IPS DF 6.9 (cell line): ENCODE data around the gene AZIN2.
"Not testable (repeated sequence)": the region's sequence is repeated elsewhere in the genome, so short reads cannot be mapped to it uniquely, and the experiment has no call there.

ENCODE experiments used
- DNase-seq: peaks from one replicate; pipeline ENCODE4 v3.0.0-alpha.2; 2013; ENCODE audit warnings: low read depth, low spot score
- H3K27ac ChIP-seq: one replicate; pipeline ENCODE4 v1.5.1; 2013; ENCODE audit warnings: low read length, control low read depth
- H3K27me3 ChIP-seq: 2 replicates; pipeline ENCODE4 v1.6.1; 2013; ENCODE audit warnings: mild to moderate bottlenecking, low read length; ENCODE audit not compliant: control insufficient read depth, insufficient read depth
- H3K36me3 ChIP-seq: 2 replicates; pipeline ENCODE4 v1.6.1; 2013; ENCODE audit warnings: low read length; ENCODE audit not compliant: control insufficient read depth, insufficient read depth
- H3K4me1 ChIP-seq: 2 replicates; pipeline ENCODE4 v1.6.1; 2013; ENCODE audit warnings: low read length; ENCODE audit not compliant: control insufficient read depth, insufficient read depth
- H3K4me3 ChIP-seq: 2 replicates; pipeline ENCODE4 v1.5.1; 2013; ENCODE audit warnings: mild to moderate bottlenecking, low read length
- H3K9me3 ChIP-seq: 2 replicates; pipeline ENCODE4 v1.6.1; 2013; ENCODE audit warnings: low read length, inconsistent platforms; ENCODE audit not compliant: control insufficient read depth, insufficient read depth
- WGBS: extraction: QIAGEN DNeasy Blood & Tissue Kit; methylation state at CpG from one replicate; pipeline ENCODE4 v1.1.7; 2013; ENCODE audit warnings: mixed read lengths, missing lambda C conversion rate; ENCODE audit not compliant: insufficient read length, insufficient coverage; 5-methylcytosine and 5-hydroxymethylcytosine counted together

Gene AZIN2

GRCh38 chr1:33127001-33127823 lies 46.3 kb downstream of the AZIN2 start:
- no peaks in the 10 kb centered on the region for H3K9me3 ChIP-seq
- peak overlapping the region; percentile 60; the same call in 1 of the 2 replicates for H3K4me3 ChIP-seq
- H3K27ac ChIP-seq = no peak overlapping the region
- no CpG with 5 or more reads among the region's 44 CpGs for WGBS
- H3K4me1 ChIP-seq = no peaks in the 10 kb centered on the region
- DNase-seq = peak; percentile 98
- no peaks in the 10 kb centered on the region for H3K27me3 ChIP-seq
- H3K36me3 ChIP-seq = no peaks in the 10 kb centered on the region

- WGBS = no CpG with 5 or more reads among the region's 4 CpGs
- Histone ChIP-seq H3K27me3 (no peaks in the 10 kb centered on the region), H3K9me3 (no peaks in the 10 kb centered on the region), H3K36me3 (no peaks in the 10 kb centered on the region), H3K27ac (no peak overlapping the region), H3K4me3 (no peak overlapping the region), H3K4me1 (no peaks in the 10 kb centered on the region)
- no peak for DNase-seq
These were observed 47.8 kb downstream of the AZIN2 start for GRCh38 chr1:33128781-33129180.

GRCh38 chr1:33130297-33130696 lies 49.3 kb downstream of the AZIN2 start:
- WGBS = no CpG with 5 or more reads among the region's 4 CpGs

GRCh38 chr1:33131191-33131590 lies 50.2 kb downstream of the AZIN2 start:
- Histone ChIP-seq H3K4me1 (no peaks in the 10 kb centered on the region), H3K4me3 (no peak overlapping the region), H3K27ac (no peak overlapping the region), H3K36me3 (no peaks in the 10 kb centered on the region), H3K27me3 (no peaks in the 10 kb centered on the region), H3K9me3 (no peaks in the 10 kb centered on the region)
- no peak for DNase-seq
- no CpG with 5 or more reads among the region's 2 CpGs for WGBS

More at GRCh38 chr1:33130297-33130696, 49.3 kb downstream of the AZIN2 start:
- DNase-seq = no peak
- no peaks in the 10 kb centered on the region for H3K4me1 ChIP-seq
- no peaks in the 10 kb centered on the region for H3K9me3 ChIP-seq
- H3K4me3 ChIP-seq = no peak overlapping the region
- no peaks in the 10 kb centered on the region for H3K36me3 ChIP-seq
- no peaks in the 10 kb centered on the region for H3K27me3 ChIP-seq
- no peak overlapping the region for H3K27ac ChIP-seq

GRCh38 chr1:33132549-33132948 lies 51.6 kb downstream of the AZIN2 start:
- WGBS = no CpG with 5 or more reads among the region's 2 CpGs

GRCh38 chr1:33133478-33134105 lies 52.6 kb downstream of the AZIN2 start:
- Histone ChIP-seq H3K4me3 (no peak overlapping the region), H3K27me3 (no peaks in the 10 kb centered on the region), H3K4me1 (0 out of 2 replicates have a peak, but pooled peaks cover 1% of the 10 kb centered on the region), H3K9me3 (no peaks in the 10 kb centered on the region), H3K27ac (no peak overlapping the region), H3K36me3 (no peaks in the 10 kb centered on the region)
- no peak for DNase-seq
- WGBS = no CpG with 5 or more reads among the region's 10 CpGs

More at GRCh38 chr1:33132549-33132948, 51.6 kb downstream of the AZIN2 start:
- no peaks in the 10 kb centered on the region for H3K9me3 ChIP-seq
- no peaks in the 10 kb centered on the region for H3K4me1 ChIP-seq
- no peaks in the 10 kb centered on the region for H3K36me3 ChIP-seq
- no peak overlapping the region for H3K27ac ChIP-seq
- H3K4me3 ChIP-seq = no peak overlapping the region
- no peaks in the 10 kb centered on the region for H3K27me3 ChIP-seq
- DNase-seq = no peak

GRCh38 chr1:33136041-33136440 lies 55.1 kb downstream of the AZIN2 start:
- WGBS = no CpG with 5 or more reads among the region's 1 CpG
- not testable (repeated sequence) for H3K9me3 ChIP-seq, H3K4me3 ChIP-seq, H3K4me1 ChIP-seq, H3K27me3 ChIP-seq, H3K36me3 ChIP-seq, H3K27ac ChIP-seq, DNase-seq

- DNase-seq = no peak
- Histone ChIP-seq H3K4me3 (no peak overlapping the region), H3K36me3 (no peaks in the 10 kb centered on the region), H3K27ac (no peak overlapping the region), H3K27me3 (no peaks in the 10 kb centered on the region), H3K9me3 (no peaks in the 10 kb centered on the region), H3K4me1 (peaks cover 5% of the 10 kb centered on the region)
- no CpG with 5 or more reads among the region's 8 CpGs for WGBS
These were observed 56.8 kb downstream of the AZIN2 start for GRCh38 chr1:33137800-33138199.

- WGBS = no CpG with 5 or more reads among the region's 9 CpGs
- Histone ChIP-seq H3K9me3 (no peaks in the 10 kb centered on the region), H3K4me1 (peaks cover 5% of the 10 kb centered on the region), H3K27ac (no peak overlapping the region), H3K4me3 (no peak overlapping the region), H3K36me3 (no peaks in the 10 kb centered on the region), H3K27me3 (no peaks in the 10 kb centered on the region)
- no peak for DNase-seq
These were observed 59.5 kb downstream of the AZIN2 start for GRCh38 chr1:33140153-33141149.

- Histone ChIP-seq H3K4me3 (no peak overlapping the region), H3K9me3 (no peaks in the 10 kb centered on the region), H3K27me3 (no peaks in the 10 kb centered on the region), H3K4me1 (peaks cover 5% of the 10 kb centered on the region), H3K27ac (no peak overlapping the region), H3K36me3 (no peaks in the 10 kb centered on the region)
- no CpG with 5 or more reads among the region's 2 CpGs for WGBS
- no peak for DNase-seq
These were observed 60.3 kb downstream of the AZIN2 start for GRCh38 chr1:33141216-33141615.
